ENCODE data around the gene PYURF.

Gene PYURF

GRCh38 chr4:88511236-88511635, 12.3 kb downstream of the PYURF start:
- no peak for DNase-seq (ENCODE audit: low spot score)

GRCh38 chr4:88503344-88503743, 20.2 kb downstream of the PYURF start:
- DNase-seq (ENCODE audit: low spot score) = no peak

- no peak for DNase-seq (ENCODE audit: low spot score)
Measured at GRCh38 chr4:88497859-88498409, 25.6 kb downstream of the PYURF start.

- no peak for DNase-seq (ENCODE audit: low spot score)
Measured at GRCh38 chr4:88489100-88489761, 34.3 kb downstream of the PYURF start.

GRCh38 chr4:88481537-88481936, 42.0 kb downstream of the PYURF start:
- no peak for DNase-seq (ENCODE audit: low spot score)

GRCh38 chr4:88478247-88478646, 45.3 kb downstream of the PYURF start:
- no peak for DNase-seq (ENCODE audit: low spot score)

GRCh38 chr4:88477229-88477860, 46.2 kb downstream of the PYURF start:
- DNase-seq (ENCODE audit: low spot score) = no peak

Data from LoVo (cell line).